GM23338 (cell line): Measurements from ENCODE around the gene RNF6. TPM values are rescaled to one million over a fixed set of nuclear protein-coding genes. Genes with fewer than 3 reads are reported as not detected.

Source experiments
- ATAC-seq: fragments of 200-7000 bp; cut with Tn5 transposase; 3 replicates; pipeline ENCODE4 v1.9.1; 2020
- DNase-seq: peaks from one replicate; pipeline ENCODE4 v3.0.0-alpha.2; 2015; ENCODE audit warnings: low spot score
- H2AFZ ChIP-seq: fragments of 200-600 bp; sonication (generic); 2 replicates; pipeline ENCODE4 v1.8.0; 2016; ENCODE audit warnings: antibody characterized with exemption, mild to moderate bottlenecking, moderate library complexity
- H3F3A ChIP-seq: fragments of 200-600 bp; sonication (generic); replicated peaks from 2 replicates; pipeline ENCODE4 v1.8.0; 2017; ENCODE audit warnings: antibody characterized with exemption, mixed run types, low read depth
- H3K27ac ChIP-seq: fragments of 200-600 bp; sonication (generic); 2 replicates; pipeline ENCODE4 v1.6.1; 2016; ENCODE audit warnings: low read depth
- H3K27me3 ChIP-seq: fragments of 200-600 bp; sonication (generic); 2 replicates; pipeline ENCODE4 v1.8.0; 2016; ENCODE audit warnings: mild to moderate bottlenecking, mixed run types, moderate library complexity; ENCODE audit not compliant: insufficient read depth
- H3K36me3 ChIP-seq: fragments of 200-600 bp; sonication (generic); 2 replicates; pipeline ENCODE4 v1.8.0; 2016; ENCODE audit warnings: mild to moderate bottlenecking; ENCODE audit not compliant: insufficient read depth
- H3K4me1 ChIP-seq: fragments of 200-600 bp; sonication (generic); 2 replicates; pipeline ENCODE4 v1.8.0; 2016; ENCODE audit warnings: mild to moderate bottlenecking, moderate library complexity; ENCODE audit not compliant: insufficient read depth
- H3K4me2 ChIP-seq: fragments of 200-600 bp; sonication (generic); 2 replicates; pipeline ENCODE4 v1.7.1; 2017; ENCODE audit warnings: mixed run types
- H3K4me3 ChIP-seq: fragments of 200-600 bp; sonication (generic); 2 replicates; pipeline ENCODE4 v1.6.1; 2016; ENCODE audit warnings: mixed run types
- H3K79me2 ChIP-seq: fragments of 200-600 bp; sonication (generic); replicated peaks from 2 replicates; pipeline ENCODE4 v1.8.0; 2017; ENCODE audit warnings: mild to moderate bottlenecking; ENCODE audit not compliant: insufficient read depth
- H3K9me2 ChIP-seq: fragments of 200-600 bp; sonication (generic); 2 replicates; pipeline ENCODE4 v1.8.0; 2017; ENCODE audit not compliant: insufficient read depth
- H4K20me1 ChIP-seq: fragments of 200-600 bp; sonication (generic); replicated peaks from 2 replicates; pipeline ENCODE4 v1.8.0; 2017; ENCODE audit warnings: mild to moderate bottlenecking; ENCODE audit not compliant: insufficient read depth
- H3K27ac Mint-ChIP-seq: 2 replicates; pipeline ENCODE4 v1.8.0; 2020; ENCODE audit warnings: inconsistent platforms, mild to moderate bottlenecking, moderate library complexity, mixed read lengths
- H3K27me3 Mint-ChIP-seq: 3 replicates; pipeline ENCODE4 v1.8.0; 2022; ENCODE audit warnings: low read depth, mild to moderate bottlenecking, moderate library complexity, mixed read lengths, inconsistent platforms; ENCODE audit not compliant: insufficient read depth, poor library complexity
- H3K36me3 Mint-ChIP-seq: 3 replicates; pipeline ENCODE4 v1.8.0; 2021; ENCODE audit warnings: low read depth, mild to moderate bottlenecking, inconsistent platforms, moderate library complexity, mixed read lengths
- H3K4me1 Mint-ChIP-seq: 3 replicates; pipeline ENCODE4 v1.8.0; 2020; ENCODE audit warnings: mild to moderate bottlenecking, inconsistent platforms, mixed read lengths
- H3K4me3 Mint-ChIP-seq: 3 replicates; pipeline ENCODE4 v1.8.0; 2021; ENCODE audit warnings: moderate library complexity, mild to moderate bottlenecking, inconsistent platforms, mixed read lengths
- H3K9me3 Mint-ChIP-seq: 3 replicates; pipeline ENCODE4 v1.8.0; 2020; ENCODE audit warnings: moderate library complexity, mild to moderate bottlenecking, inconsistent platforms, mixed read lengths
- CTCF ChIP-seq, 2 experiments: fragments of 200-600 bp in 1 of 2; sonication (generic) in 1 of 2; conservative IDR thresholded peaks; 2 replicates each; pipeline versions ENCODE4 v1.5.1 to v1.6.1; 2016 to 2017; ENCODE audit warnings: antibody characterized with exemption in 2 of 2, low read depth in 2 of 2, mild to moderate bottlenecking in 2 of 2, moderate library complexity in 1 of 2
- ETS1 ChIP-seq: IDR thresholded peaks from 2 replicates; pipeline ENCODE4 v1.6.1; 2016; ENCODE audit warnings: antibody characterized with exemption
- EZH2 ChIP-seq: fragments of 200-600 bp; sonication (generic); IDR thresholded peaks from one replicate; pipeline ENCODE4 v1.8.0; 2017; ENCODE audit warnings: antibody characterized with exemption, mild to moderate bottlenecking, low read depth; ENCODE audit not compliant: unreplicated experiment
- EZH2phosphoT487 ChIP-seq: fragments of 200-600 bp; sonication (generic); IDR thresholded peaks from one replicate; pipeline ENCODE4 v1.8.1; 2018; ENCODE audit warnings: antibody characterized with exemption; ENCODE audit not compliant: unreplicated experiment
- JUNB ChIP-seq: IDR thresholded peaks from one replicate; pipeline ENCODE4 v1.6.1; 2016; ENCODE audit warnings: antibody characterized with exemption; ENCODE audit not compliant: unreplicated experiment
- NANOG ChIP-seq: IDR thresholded peaks from 2 replicates; pipeline ENCODE4 v1.6.1; 2016; ENCODE audit warnings: antibody characterized with exemption, borderline replicate concordance
- POLR2AphosphoS5 ChIP-seq: IDR thresholded peaks from 2 replicates; pipeline ENCODE4 v1.6.1; 2016; ENCODE audit warnings: antibody characterized with exemption, low read depth
- REST ChIP-seq: IDR thresholded peaks from one replicate; pipeline ENCODE4 v1.6.1; 2018; ENCODE audit warnings: antibody characterized with exemption; ENCODE audit not compliant: unreplicated experiment
- ZNF114 ChIP-seq: fragments of 250-450 bp; sonication (Bioruptor Pico); IDR thresholded peaks from 2 replicates; pipeline ENCODE4 v1.5.0; 2020; ENCODE audit warnings: mild to moderate bottlenecking, moderate library complexity
- ZNF331 ChIP-seq: fragments of 250-450 bp; sonication (Bioruptor Pico); IDR thresholded peaks from 2 replicates; pipeline ENCODE4 v1.5.0; 2020; ENCODE audit warnings: low read depth, mild to moderate bottlenecking, moderate library complexity
- ZNF462 ChIP-seq: fragments of 250-450 bp; sonication (Bioruptor Pico); IDR thresholded peaks from 2 replicates; pipeline ENCODE4 v1.5.0; 2020; ENCODE audit warnings: mild to moderate bottlenecking, moderate library complexity
- polyA plus RNA-seq: library from polyadenylated mRNA; unstranded; fragments of >200 nt; fragmentation: Nextera tagmentation; extraction: Ambion mirVana; gene quantifications from 2 replicates; pipeline ENCODE4 v1.2.1, GENCODE V29; 2016
- total RNA-seq: library from RNA; depleted of rRNA; stranded (reverse); fragments of >200 nt; shearing (Covaris generic); gene quantifications from 2 replicates; pipeline ENCODE4 v1.2.3, GENCODE V29; 2014

Gene RNF6
- total and polyA plus RNA-seq, 2 experiments from 2014 or later = 11.8 to 18.8 TPM

- H3K9me3 Mint-ChIP-seq = no peaks in the 10 kb centered on the region
- no peak overlapping the region for H3K4me3 Mint-ChIP-seq
- no peak overlapping the region for H3K27ac Mint-ChIP-seq
- H3K79me2 ChIP-seq = peaks cover 100% of the 10 kb centered on the region
- H3K27me3 Mint-ChIP-seq = no peaks in the 10 kb centered on the region
- no peaks in the 10 kb centered on the region for H3K27me3 ChIP-seq
- H3F3A ChIP-seq = no peaks in the 10 kb centered on the region
- ATAC-seq = no peak
- no peaks in the 10 kb centered on the region for H3K9me2 ChIP-seq
- H4K20me1 ChIP-seq = peaks cover 41% of the 10 kb centered on the region
- H3K4me3 ChIP-seq = no peak overlapping the region
- no peak for DNase-seq
- no peaks in the 10 kb centered on the region for H3K36me3 ChIP-seq
- peaks cover 5% of the 10 kb centered on the region for H3K4me1 Mint-ChIP-seq
- no peaks in the 10 kb centered on the region for H3K4me1 ChIP-seq
- H2AFZ ChIP-seq = no peak overlapping the region
- no peaks in the 10 kb centered on the region for H3K36me3 Mint-ChIP-seq
- H3K27ac ChIP-seq = no peak overlapping the region
- no peak overlapping the region for H3K4me2 ChIP-seq
- TF ChIP-seq ETS1 (no peak), ZNF331 (no peak), ZNF114 (CRISPR knock-in tag) (no peak), JUNB (no peak), NANOG (no peak), EZH2 (no peak), REST (no peak), CTCF (conservative IDR thresholded peaks at IDR 0.05; ENCODE audit: low read depth in 2 of 2) (no peak), ZNF462 (CRISPR knock-in tag) (no peak), EZH2phosphoT487 (no peak), POLR2AphosphoS5 (no peak)
These were observed 48.6 kb upstream of the RNF6 start for GRCh38 chr13:26270707-26271106.
